GM04503 (cell line): ENCODE measurements around the gene ZNF681.
"Not testable (repeated sequence)": the region's sequence is repeated elsewhere in the genome, so short reads cannot be mapped to it uniquely, and the experiment has no call there.

Experiments used
- DNase-seq: peaks from one replicate; pipeline ENCODE4 v3.0.0-alpha.2; 2012; ENCODE audit warnings: low read depth

Gene ZNF681

DNA sequence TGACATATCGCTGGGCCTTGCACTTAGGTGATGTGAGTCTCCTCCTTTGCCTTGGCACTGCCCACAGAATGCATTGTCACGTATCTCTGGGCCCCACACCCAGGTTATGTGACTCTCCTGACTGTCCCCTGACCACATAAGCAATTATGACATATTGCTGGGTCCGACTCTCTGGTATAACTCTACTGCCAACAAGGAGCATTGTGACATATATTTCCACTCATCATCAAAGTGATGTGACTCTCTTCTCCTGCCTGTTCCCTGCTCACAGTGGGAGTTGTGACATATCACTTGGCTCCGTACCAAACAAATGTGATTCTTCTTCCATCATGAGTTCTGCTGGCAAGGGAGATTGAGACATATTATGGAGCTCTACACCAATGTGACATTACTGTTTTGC is 15.4 kb upstream of the ZNF681 start:
- no peak for DNase-seq

DNA sequence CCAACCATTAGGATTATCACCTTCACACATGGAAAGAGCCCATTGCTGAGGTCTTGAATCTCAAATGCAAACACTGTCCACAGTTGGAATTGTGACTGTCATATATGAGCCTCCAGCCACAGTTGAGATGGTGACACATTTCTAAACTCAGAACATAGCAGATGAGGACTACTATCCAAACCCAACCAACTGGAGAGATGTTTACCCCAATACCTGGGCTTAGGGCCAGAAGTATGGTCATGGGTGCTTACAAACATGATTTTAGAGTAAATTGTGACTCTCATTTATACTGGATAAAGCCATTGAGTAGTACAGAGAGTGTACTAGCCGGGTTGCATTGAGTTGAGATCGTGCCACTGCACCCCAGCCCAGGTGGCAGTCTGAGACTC is 14.0 kb upstream of the ZNF681 start:
- no peak for DNase-seq

DNA sequence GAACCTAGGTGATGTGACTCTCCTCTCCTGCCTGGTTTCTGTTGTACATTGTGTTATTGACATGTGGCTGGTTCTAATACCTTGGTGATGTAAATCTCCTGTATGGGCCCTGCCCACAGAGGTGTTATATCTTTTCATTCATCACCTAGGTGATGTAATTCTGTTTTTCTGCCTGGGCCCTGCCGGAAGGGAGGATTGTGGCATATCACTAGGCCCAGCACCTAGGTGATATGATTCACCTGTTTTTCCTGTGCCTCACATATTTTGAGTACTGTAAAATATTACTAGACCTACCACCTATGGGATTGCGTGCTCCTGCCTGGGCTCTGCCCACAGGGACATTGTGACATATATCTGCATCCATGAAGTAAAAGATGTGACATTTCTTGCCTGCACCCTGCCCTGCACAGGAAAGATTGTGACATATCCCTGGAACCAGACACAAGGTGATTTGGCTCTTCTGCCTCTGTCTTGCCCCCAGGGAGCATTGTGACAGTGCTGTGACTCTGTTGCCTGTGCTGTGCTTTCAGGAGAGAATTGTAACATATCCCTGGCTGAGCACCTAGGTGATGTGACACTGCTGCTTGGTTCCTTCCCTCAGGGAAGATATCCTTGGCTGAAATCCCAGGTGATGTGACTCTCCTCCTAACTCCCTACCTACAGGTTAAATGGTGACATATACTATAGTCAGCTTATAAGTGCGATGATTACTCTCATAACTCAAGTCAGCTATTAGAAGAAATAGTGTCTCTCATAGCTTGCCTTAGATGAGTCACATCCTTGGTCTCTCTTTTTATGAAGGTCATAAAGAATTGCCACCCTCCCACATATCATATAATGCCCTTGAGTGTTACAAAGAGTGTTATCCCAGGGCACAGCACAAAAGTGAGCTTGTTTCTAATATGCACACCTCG is 13.3 kb upstream of the ZNF681 start:
- DNase-seq = no peak

DNA sequence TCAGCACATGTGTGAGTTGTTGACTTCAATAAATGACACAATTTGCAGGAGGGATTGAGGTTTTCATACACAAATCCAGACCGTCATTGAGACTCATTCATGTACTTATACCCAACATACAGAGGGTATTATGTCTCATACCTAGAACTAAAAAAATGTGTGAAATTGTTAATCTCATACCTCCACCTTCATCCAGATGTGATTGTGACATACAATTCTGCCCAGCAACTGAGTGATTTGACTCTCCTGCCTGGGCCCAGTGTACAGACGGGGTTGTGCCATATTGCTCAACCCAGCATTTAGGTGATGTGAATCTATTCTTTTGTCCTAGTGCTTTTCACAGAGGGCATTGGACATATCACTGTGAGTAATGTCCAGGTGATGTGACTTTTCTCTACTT is 12.6 kb upstream of the ZNF681 start:
- DNase-seq = no peak

DNA sequence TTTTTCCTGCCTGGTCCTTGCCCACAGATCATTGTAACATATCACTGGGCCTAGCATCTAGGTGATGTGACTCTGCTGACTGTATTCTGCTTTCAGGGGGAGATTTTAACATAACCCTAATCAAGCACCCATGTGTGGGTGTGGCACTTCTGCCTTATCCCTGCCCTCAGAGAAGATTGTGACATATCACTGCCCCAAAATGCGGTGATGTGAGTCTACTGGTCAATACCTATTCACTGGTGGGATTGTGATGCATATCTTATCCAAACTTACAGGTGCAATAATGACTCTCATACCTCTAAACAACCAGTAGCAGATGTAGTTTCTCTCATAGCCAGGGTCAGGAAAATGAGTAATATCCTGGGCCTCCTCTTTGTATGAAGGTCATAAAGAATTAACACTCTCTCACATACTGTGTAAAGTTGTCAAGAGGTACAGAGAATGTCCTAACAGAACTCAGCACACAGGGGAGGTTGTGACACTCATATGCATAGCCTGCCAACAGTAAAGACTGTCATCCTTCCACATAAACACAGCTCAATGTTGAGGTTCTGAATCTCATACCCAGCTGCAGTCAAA is 12.1 kb upstream of the ZNF681 start:
- DNase-seq = no peak

DNA sequence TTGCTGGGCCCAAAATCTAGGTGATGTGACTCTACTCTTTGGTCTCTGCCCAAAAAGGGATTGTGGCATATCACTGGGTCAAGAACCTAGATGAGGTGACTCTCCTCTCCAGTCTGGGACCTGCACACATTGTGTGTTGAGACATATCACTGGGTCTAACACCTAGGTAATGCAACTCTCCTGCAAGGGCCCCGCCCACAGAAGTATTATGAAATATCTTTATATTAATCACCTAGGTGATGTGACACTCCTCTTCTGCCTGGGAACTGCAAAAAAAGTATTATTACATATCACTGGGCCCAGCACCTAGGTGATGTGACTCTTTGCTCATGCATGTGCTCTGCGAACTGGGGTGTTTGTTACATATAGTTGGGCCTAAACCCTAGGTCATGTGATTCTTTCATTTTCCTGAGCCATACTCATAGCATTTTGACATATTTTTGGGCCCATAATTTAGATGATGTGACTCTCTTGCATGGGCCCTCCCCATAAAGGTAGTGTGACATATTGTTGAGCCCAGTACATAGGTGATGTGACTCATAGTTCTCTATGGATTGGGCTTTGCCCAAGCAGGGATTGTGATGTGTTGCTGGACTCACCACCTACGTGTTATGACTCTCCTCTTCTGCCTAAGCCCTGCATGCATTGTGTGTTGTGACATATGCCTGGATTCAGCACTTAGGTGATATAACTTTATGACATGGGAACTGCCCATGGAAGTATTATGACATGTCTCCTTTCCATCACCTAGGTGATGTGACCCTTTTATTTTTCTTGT is 11.2 kb upstream of the ZNF681 start:
- DNase-seq = no peak

DNA sequence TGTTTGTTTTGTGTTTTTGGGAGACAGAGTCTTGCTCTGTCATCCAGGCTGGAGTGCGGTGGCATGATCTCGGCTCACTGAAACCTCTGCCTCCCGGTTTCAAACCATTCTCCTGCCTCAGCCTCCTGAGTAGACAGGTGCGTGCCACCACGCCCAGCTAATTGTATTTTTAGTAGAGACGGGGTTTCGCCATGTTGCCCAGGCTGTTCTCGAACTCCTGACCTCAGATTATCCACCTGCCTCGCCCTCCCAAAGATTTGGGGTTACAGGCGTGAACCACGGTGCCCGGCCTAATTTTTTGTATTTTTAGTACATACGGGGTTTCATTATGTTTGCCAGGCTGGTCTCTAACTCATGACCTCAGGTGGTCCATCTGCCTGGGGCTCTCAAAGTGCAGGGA is 8.3 kb upstream of the ZNF681 start:
- DNase-seq = no peak

DNA sequence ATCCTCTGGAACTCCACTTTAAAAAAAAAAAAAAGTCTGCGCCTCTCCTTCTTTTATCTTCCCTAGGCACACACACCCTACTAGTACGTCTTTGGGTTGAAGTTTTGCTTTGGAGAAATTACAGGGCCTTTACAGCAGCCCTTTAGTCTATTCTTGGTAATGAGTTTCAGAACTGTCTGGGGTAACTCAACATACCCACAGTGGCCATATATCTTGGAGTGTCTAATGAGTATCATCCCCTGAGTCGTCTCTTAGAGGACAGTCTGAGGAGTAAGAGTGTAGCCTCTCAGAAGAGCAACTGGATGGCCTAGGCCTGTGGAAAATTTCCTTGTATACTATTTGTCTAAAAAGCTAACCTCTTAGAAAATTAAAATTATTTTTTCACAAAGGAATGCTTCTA is 6.1 kb upstream of the ZNF681 start:
- DNase-seq = no peak

DNA sequence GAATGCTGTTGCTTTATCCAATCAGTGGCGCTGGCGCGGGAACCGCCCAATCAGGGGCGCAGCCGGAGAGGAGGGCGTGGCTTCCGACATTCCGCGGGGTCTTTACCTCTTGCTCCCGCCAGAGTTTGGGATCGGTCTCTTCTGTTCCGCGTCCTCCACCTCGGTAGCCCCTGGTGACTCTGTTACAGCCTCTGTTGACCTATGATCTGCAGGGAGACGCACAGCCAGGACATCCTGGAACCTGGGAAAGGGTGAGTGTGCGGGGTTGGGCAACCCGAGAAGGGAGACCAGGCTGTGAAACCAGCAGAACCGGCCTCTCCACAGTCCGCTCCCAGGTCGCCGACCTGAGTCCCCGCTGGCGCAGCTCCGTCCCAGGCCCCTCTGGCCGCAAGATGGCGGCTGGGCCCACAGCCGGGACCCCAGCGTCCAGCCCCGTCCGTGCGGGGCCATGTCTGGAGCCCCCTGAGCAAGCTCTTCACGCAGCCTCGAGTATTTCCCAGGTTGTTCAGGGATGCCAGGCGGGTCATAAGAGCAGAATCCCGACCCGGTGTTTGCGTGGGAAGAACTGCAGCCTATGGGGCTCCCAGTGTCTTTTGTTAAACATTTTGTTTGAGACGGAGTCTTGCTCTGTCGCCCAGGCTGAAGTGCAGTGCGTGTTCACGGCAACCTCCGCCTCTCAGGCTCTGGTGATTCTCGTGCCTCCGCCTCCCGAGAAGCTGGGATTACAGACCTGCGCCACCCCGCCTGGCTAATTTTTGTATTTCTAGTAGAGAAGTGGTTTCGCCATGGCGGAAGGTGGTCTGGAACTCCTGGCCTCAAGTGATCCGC is 4.4 kb upstream of the ZNF681 start:
- no peak for DNase-seq

DNA sequence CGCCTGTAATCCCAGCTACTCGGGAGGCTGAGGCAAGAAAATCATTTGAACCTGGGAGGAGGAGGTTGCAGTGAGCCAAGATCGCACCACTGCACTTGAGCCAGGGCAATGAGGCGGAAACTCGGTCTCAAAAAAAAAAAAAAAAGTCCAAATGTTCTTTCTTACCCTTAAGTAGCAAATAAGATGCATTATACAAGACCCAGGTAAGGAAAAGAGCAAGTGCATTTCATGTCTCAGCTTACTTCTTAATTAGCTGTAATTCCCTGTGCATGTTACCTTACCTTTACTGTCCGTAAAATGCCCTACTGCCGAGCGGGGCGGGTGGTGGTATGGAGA is 3.8 kb upstream of the ZNF681 start:
- no peak for DNase-seq

DNA sequence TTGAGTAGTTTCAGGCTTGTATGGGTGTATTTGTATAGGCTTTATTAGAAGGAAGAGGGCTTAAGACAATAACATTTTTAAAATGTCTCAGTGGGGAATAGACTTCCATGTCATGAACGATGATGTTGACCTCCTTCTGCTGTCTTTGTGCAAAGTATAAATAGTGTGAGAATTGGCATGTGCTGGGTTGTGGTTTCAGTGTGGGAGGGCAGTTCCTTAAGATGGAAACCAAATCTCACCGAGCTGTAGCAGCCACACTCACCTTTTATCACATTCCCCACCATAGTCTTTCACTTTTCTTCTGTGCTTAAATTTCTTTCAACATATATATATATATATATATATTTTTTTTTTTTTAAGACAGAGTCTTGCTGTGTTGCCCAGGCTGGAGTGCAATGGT is 1.6 kb upstream of the ZNF681 start:
- not testable (repeated sequence) for DNase-seq

DNA sequence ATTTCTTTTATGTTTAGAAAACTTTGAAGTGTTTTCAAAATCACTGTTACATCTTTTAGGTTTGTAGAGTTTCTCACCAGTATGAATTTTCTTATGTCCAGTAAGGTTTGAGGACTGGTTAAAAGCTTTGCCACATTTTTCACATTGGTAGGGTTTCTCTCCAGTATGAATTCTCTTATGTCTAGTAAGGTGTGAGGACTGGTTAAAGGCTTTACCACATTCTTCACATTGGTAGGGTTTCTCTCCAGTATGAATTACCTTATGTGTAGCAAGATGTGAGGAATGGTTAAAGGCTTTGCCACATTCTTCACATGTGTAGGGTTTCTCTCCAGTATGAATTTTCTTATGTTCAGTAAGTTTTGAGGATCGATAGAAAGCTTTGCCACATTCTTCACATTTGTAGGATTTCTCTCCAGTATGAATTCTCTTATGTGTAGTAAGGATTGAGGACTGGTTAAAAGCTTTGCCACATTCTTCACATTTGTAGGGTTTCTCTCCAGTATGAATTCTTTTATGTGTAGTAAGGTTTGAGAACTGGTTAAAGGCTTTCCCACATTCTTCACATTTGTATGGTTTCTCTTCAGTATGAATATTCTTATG is 15.0 kb downstream of the ZNF681 start:
- DNase-seq = not testable (repeated sequence)

DNA sequence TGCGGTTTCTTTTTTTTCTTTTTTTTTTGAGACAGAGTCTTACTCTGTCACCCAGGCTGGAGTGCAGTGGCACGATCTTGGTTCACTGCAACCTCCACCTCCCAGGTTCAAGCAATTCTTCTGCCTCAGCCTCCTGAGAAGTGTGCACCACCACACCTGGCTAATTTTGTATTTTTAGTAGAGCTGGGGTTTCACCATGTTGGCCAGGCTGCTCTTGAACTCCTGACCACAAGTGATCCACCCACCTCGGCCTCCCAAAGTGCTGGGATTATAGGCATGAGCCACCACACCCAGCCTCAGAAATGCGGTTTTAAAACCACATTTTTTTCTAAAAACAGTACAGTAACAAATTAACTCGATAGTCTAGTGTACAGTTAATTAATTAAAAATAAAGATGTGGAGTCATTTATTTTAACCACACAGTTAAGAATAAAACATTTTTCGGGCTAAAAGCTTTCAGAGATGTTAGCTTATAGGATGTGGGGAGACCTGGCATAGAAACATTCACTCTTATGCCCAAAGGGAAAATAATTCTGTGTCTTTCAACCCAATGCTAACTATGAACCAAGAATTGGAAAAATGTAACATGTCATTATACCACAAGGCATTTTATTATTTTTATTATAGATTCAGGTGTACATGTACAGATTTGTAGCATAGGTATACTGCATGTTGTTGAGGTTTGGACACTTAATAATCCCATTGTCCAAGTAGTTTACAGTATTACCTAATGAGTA is 27.8 kb downstream of the ZNF681 start:
- DNase-seq = not testable (repeated sequence)

DNA sequence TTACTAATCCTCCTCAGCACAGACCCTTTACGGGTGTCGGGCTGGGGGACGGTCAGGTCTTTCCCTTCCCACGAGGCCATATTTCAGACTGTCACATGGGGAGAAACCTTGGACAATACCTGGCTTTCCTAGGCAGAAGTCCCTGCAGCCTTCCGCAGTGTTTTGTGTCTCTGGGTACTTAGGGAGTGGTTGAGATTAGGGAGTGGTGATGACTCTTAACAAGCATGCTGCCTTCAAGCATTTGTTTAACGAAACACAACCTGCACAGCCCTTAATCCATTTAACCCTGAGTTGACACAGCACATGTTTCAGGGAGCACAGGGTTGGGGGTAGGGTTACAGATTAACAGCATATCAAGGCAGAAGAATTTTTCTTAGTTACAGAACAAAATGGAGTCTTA is 34.5 kb downstream of the ZNF681 start:
- not testable (repeated sequence) for DNase-seq

DNA sequence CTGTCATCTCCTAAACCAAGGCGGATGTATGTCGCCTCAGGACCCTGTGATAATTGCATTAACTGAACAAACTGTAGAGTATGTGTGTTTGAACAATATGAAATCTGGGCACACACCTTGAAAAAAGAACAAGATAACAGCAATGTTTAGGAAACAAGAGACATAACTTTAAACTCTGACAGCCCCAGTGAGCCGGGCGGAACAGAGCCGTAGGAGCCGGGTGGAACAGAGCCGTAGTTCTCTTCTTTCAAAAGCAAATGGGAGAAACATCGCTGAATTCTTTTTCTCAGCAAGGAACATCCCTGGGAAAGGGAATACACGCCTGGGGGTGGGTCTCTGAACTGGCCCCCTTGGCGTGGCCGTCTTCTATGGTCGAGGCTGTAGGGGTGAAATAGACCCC is 39.9 kb downstream of the ZNF681 start:
- no peak for DNase-seq

DNA sequence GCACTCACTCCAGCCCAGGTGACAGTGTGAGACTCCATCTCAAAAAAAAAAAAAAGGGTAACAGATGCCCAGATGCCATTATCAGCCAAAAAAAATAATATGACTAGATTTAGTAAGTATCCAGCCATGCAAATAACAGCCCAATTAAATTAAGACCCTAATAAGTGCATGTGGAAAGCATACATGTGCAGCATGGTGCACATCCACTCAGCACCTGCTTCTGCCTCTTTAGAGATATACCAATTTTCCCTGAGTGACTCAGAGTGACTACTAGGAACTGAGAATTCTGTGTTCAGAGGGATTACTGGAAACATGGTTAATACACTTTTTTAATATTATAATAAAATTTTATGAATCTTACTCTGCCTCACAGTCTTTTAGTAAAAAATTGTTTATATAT is 41.9 kb downstream of the ZNF681 start:
- no peak for DNase-seq

DNA sequence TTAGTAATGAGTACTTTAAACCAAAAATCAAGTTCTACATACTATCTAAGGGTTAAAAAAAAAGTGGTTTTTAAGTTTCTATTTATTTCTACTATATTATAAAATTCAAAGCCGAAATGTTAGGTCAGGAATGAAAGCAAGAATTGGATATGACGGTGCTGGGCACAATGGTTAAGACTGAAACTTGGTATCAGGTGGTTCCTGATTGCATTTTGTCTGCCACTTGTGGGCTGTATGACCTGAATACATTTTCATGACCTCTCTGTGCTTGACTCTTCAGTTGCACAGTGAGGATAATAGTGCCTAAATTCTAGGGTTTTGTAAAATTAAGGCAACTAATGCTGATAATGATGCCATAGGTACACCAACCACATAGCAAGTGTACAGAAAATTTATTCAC is 49.3 kb downstream of the ZNF681 start:
- DNase-seq = no peak

DNA sequence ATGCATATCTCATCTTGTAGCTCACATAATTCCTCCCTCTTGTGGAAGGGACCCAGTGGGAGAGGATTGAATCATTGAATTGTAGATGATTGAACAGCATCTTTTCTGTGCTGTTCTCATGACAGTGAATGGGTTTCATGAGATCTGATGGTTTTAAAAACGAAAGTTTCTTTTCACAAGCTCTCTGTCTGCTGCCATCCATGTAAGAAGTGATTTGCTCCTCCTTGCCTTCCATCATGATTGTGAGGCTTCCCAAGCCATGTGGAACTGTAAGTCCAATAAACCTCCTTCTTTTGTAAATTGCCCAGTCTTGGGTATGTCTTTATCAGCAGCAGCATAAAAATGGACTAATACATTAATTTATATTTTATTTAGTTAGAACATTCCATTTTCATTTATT is 52.0 kb downstream of the ZNF681 start:
- no peak for DNase-seq

DNA sequence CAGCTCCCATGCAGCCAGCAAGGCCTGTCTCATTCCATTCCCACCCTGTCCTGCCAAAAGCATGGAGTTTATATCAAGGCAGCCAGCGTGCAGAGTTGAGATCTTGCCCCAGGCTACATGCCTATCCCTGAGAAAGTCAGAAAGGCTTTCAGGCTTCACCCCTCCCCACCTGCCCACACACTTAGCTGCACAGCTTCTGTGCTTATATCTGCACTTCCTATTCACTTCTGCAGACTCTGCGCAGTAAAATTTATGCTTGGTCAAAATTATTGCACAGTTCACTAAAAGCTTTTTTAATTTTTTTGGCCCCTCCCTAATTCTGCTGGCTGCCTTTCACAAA is 59.2 kb downstream of the ZNF681 start:
- no peak for DNase-seq

DNA sequence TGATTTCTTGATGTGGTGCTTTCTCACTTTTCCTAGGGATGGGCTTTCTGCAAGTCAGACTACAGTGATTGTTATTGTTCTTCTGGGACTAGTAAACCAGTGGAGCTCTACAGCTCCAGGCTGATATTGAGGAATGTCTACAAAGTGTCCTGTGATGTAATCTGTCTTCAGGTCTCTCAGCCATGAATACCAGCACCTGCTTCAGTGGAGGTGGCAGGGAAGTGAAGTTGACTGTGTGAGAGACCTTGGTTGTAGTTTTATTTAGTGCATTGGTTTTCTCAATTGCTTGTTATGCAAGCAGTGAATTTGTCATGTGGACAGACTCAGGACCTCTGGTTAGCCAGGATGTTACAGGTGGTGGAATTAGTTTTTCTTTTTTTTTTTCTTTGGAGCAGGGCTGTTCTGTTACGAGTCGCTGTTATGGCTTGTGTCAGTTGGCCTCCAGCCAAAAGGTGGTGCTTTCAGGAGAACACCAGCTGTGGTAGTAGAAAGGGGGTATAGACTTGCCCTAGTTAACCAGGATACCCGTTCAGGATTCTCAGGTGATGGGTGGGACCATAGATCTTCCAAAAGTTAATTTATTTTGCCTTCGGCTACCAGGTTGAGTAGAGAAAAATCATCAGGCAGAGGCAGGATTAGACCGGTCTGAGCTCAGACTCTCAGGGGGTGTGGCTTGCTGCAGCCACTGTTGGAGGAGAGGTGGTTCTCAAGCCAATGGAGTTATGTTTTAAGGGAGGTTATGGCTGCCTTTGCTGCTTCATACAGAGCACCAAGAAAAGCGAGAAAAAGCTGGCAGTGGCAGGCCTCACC is 59.8 kb downstream of the ZNF681 start:
- DNase-seq = no peak
